Measurements from ENCODE around the gene NPAS4. TPM values are rescaled to one million over a fixed set of nuclear protein-coding genes. Genes with fewer than 3 reads are reported as not detected.

NPAS4 gene
- total RNA-seq, 1 experiment from 2014 or later: not detected

DNA sequence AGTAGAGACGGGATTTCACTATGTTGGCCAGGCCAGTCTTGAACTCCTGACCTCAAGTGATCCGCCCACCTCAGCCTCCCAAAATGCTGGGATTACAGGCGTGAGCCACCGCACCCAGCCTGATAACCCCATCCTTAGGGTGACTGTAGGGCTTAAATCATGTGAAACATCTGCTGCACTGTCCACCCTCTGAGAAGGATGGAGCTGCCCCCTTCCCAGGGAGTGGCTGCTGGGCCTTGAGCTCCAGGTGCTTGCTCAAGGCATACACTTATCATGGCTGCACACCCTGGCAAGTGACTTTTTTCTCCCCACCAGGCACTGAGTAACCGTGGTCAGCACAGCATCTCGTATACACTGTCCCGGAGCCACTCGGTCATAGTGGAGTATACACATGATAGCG, 51.2 kb downstream of the NPAS4 start:
- Histone ChIP-seq H3K27ac (no peak overlapping the region), H3K4me1 (no peaks in the 10 kb centered on the region; the same call in 1 of the 2 replicates), H3K4me3 (no peak overlapping the region), H3K9me3 (replicated peaks) (no peaks in the 10 kb centered on the region), H3K36me3 (no peaks in the 10 kb centered on the region), H3K27me3 (no peaks in the 10 kb centered on the region)
- DNase-seq: no peak

- no peak for DNase-seq
- Histone ChIP-seq H3K4me3 (no peak overlapping the region), H3K9me3 (replicated peaks) (no peaks in the 10 kb centered on the region), H3K36me3 (no peaks in the 10 kb centered on the region), H3K4me1 (no peaks in the 10 kb centered on the region), H3K27ac (no peak overlapping the region), H3K27me3 (no peaks in the 10 kb centered on the region)
Observed at GRCh38 chr11:66473167-66473566, 52.3 kb downstream of the NPAS4 start.

GRCh38 chr11:66473608-66474515, 53.0 kb downstream of the NPAS4 start:
- Histone ChIP-seq H3K36me3 (no peaks in the 10 kb centered on the region), H3K27me3 (no peaks in the 10 kb centered on the region), H3K4me3 (no peak overlapping the region), H3K4me1 (no peaks in the 10 kb centered on the region), H3K27ac (no peak overlapping the region), H3K9me3 (replicated peaks) (no peaks in the 10 kb centered on the region)
- DNase-seq: no peak

DNA sequence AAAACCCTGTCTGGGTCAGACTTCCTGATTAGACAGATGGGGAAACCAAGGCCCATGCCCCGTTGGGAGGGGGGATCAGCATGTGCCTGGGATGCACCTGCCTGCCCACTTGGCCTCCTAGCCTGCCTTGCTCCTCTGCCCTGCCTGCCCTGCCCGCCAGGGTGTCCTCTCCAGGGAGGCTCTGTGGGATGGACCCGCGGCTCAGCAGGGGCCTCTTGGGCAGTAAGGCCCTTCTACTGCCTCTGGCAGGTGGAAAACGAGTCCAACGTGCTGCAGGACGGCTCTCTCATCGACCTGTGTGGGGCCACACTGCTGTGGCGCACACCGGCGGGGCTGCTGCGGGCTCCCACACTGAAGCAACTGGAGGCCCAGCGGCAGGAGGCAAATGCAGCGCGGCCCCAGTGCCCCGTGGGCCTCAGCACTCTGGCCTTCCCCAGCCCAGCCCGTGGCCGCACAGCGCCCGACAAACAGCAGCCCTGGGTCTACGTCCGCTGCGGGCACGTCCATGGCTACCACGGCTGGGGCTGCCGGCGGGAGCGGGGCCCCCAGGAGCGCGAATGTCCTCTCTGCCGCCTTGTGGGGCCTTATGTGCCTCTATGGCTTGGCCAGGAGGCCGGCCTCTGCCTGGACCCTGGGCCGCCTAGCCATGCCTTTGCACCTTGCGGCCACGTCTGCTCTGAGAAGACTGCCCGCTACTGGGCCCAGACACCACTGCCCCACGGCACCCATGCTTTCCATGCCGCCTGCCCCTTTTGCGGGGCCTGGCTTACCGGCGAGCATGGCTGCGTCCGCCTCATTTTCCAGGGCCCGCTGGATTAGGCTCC, 54.7 kb downstream of the NPAS4 start:
- no peak overlapping the region for H3K4me3 ChIP-seq
- no peak for DNase-seq
- no peaks in the 10 kb centered on the region for H3K4me1 ChIP-seq
- H3K36me3 ChIP-seq: no peaks in the 10 kb centered on the region
- H3K27ac ChIP-seq: no peak overlapping the region
- no peaks in the 10 kb centered on the region for H3K9me3 ChIP-seq (replicated peaks)
- H3K27me3 ChIP-seq: no peaks in the 10 kb centered on the region

Other genes with a start within 250 kb of the NPAS4 start
- gene KLC2, start 163.3 kb upstream of the NPAS4 start, total RNA-seq (2014; rRNA removed; shearing (Covaris generic)): 6.8 and 9.0 TPM in 2 replicates
- 82.0 and 83.2 TPM in 2 replicates for gene RAB1B, start 152.4 kb upstream of the NPAS4 start, total RNA-seq (2014; rRNA removed; shearing (Covaris generic))
- gene CNIH2, start 142.9 kb upstream of the NPAS4 start, total RNA-seq (2014; rRNA removed; shearing (Covaris generic)): 4.5 and 5.8 TPM in 2 replicates
- 43.6 and 44.9 TPM in 2 replicates for gene YIF1A, start 131.9 kb upstream of the NPAS4 start, total RNA-seq (2014; rRNA removed; shearing (Covaris generic))
- gene TMEM151A, start 129.1 kb upstream of the NPAS4 start, total RNA-seq (2014; rRNA removed; shearing (Covaris generic)): not detected in 2 replicates
- gene CD248, start 104.0 kb upstream of the NPAS4 start, total RNA-seq (2014; rRNA removed; shearing (Covaris generic)): 0.30 and 0.45 TPM in 2 replicates
- 1.2 and 1.6 TPM in 2 replicates for gene RIN1, start 84.6 kb upstream of the NPAS4 start, total RNA-seq (2014; rRNA removed; shearing (Covaris generic))
- 40.5 and 42.9 TPM in 2 replicates for gene BRMS1, start 75.9 kb upstream of the NPAS4 start, total RNA-seq (2014; rRNA removed; shearing (Covaris generic))
- 7.7 and 8.0 TPM in 2 replicates for gene B4GAT1, start 73.4 kb upstream of the NPAS4 start, total RNA-seq (2014; rRNA removed; shearing (Covaris generic))
- 2.6 TPM in 2 replicates for gene SLC29A2, start 49.3 kb upstream of the NPAS4 start, total RNA-seq (2014; rRNA removed; shearing (Covaris generic))
- 86.7 and 102 TPM in 2 replicates for gene MRPL11, start 17.8 kb downstream of the NPAS4 start, total RNA-seq (2014; rRNA removed; shearing (Covaris generic))
- gene PELI3, start 45.9 kb downstream of the NPAS4 start, total RNA-seq (2014; rRNA removed; shearing (Covaris generic)): 5.1 and 6.9 TPM in 2 replicates
- gene DPP3, start 59.4 kb downstream of the NPAS4 start, total RNA-seq (2014; rRNA removed; shearing (Covaris generic)): 30.1 and 33.4 TPM in 2 replicates
- 11.0 and 13.6 TPM in 2 replicates for gene BBS1, start 89.6 kb downstream of the NPAS4 start, total RNA-seq (2014; rRNA removed; shearing (Covaris generic))
- 2.6 and 3.1 TPM in 2 replicates for gene ZDHHC24, start 125.0 kb downstream of the NPAS4 start, total RNA-seq (2014; rRNA removed; shearing (Covaris generic))
- not detected in 2 replicates for gene ACTN3, start 125.9 kb downstream of the NPAS4 start, total RNA-seq (2014; rRNA removed; shearing (Covaris generic))
- gene CTSF, start 147.6 kb downstream of the NPAS4 start, total RNA-seq (2014; rRNA removed; shearing (Covaris generic)): 4.5 and 5.2 TPM in 2 replicates
- gene CCDC87, start 172.0 kb downstream of the NPAS4 start, total RNA-seq (2014; rRNA removed; shearing (Covaris generic)): 0.23 and 0.43 TPM in 2 replicates
- gene CCS, start 172.2 kb downstream of the NPAS4 start, total RNA-seq (2014; rRNA removed; shearing (Covaris generic)): 10.3 and 15.3 TPM in 2 replicates
- gene RBM14, start 195.6 kb downstream of the NPAS4 start, total RNA-seq (2014; rRNA removed; shearing (Covaris generic)): 68.7 and 70.5 TPM in 2 replicates
- 154 and 155 TPM in 2 replicates for gene RBM4, start 217.7 kb downstream of the NPAS4 start, total RNA-seq (2014; rRNA removed; shearing (Covaris generic))

Measured in SJCRH30 (cell line).